NCI-H1105 (cell line): ENCODE measurements around the gene RAP1A.
A peak's percentile ranks its signal among the peaks of the same experiment; 100 is the strongest.
"Not testable (repeated sequence)": the region's sequence is repeated elsewhere in the genome, so short reads cannot be mapped to it uniquely, and the experiment has no call there.

Experiments
- DNase-seq: peaks from one replicate; lab custom pipeline; 2025; lab: John Stamatoyannopoulos, UW

The RAP1A gene

DNA sequence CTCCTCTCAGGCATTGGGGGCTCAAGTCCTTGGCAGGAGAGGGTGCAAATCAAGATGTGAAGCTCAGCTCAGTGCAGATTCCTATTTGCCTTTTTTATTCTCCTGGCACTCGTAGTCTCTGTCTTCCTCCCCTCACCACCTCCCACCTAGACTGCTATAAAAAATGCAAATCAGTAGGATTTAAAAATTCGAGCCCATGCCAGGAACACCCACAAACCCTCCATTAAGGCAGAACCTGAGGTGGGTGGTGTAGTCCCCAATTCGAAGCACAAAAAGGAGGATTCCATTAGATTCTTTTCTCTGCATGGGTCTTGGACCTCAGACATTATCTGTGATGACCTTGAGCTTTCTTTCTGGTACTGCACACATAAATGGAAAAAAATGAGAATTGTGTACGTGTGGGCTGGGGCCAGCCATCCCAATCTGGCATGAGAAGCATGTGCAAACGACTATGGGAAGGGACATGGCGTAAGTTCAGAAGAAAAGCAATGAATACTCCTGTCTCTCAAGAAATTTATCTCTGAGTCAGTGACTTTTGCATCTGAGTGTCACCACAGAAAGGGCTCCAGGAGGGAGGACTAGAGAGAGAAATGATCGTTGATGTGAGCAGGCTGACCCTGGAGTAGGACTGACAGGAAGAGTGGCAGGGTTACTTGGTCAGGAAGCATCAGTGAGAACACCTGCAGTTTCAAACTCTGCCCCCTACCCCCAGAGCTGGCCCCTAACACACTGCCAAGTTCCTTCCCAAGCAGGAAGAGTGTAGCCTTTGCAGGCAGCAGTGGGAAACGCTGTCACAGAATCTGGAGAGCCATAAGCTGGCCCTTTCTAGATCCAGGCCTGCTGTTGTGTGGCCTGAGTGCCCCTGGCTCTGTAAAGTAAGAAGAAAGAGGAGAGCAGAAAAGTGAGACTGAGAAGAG lies 117.9 kb downstream of the RAP1A start:
- DNase-seq, result no peak

DNA sequence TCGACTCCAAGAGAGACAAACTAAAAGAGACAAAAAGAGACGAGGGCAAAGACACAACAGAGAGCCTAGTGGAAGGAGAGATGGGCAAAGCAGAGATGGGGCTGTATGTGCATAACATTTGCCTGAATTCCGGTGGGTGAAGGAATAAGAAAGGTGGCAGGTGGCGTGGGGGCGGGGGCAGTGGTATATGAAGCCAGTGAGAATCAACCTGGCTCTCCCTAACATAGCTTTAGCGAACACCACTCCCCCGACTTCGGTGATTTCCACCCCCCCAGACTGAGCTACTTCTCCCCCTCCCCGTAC lies 118.5 kb downstream of the RAP1A start:
- DNase-seq, result peak; percentile 63

DNA sequence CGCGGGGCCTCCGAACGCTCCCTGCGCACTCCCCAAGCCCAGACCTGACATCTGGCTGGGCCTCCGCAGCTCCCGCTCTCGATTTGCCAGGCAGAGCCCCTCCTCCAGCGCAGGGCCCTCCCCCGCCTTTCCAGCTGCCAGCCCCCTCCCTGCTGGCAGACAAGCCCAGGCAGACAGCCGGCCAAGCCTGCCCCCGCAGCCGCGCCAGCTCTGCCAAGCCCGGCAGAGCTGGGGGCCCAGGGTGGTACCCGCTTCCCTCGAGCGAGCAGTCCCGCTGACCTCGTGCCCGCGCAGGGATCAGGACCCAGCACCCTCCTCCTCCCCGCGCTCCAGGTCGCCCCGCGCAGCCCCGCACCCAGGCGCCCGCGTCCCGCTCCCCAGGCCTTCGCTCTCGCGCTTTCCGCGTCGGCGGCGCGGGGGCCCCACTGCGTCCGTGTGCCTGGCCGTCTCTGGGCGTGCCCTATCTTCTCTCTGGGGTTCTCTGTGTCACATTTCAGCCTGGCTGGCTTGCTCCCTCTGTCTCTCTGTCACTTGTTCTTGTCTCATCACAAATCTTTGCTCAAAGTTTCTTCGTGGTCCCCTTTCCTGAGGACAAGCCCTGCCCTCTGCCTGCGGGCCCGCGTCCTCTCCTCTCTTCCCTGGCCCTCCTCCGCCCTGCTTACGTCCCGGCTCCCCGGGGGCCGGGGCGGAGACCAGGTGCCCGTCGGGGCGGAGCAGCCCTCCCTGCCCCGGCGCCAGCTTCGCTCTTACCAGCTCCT lies 119.0 kb downstream of the RAP1A start:
- DNase-seq, result peak; percentile 84

DNA sequence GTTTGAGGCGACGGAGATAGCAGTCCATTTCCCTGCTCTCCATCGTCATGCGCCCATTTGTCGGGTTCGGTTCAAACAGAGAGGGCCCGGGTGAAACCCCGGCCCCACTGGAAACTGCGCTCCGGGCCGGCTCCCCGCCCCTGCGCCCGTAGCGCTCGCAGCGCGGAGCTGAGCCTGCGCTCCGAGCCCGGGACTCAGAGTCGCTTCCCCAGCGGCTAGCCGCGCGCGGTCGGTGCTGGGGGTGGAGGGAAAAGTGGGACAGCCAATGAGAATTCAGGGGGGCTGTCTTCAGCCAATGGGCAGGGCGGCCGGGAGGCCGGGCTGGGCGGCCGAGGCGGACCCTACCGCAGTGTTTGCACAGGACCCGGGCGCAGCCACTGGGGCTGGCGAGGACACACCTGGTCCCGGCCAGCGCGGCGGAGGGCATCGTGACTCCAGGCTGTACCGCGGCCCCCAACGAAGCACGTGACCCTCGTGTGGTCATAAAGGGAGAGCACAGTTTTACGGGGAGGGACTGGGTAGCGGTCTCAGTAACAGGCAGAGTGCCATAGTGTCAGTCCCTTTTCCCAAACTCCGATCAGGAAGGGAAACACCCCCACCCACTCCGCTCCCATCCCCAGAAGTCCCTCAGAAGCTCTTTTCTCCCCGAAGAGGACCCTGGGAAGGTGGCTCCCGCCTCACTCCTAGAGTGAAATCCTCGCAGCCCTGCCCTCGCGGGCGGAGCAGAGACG lies 119.8 kb downstream of the RAP1A start, which contains the start of gene INKA2:
Gene INKA2, minus strand, starts transcription at position 202 of the 731 bp plus-strand sequence. Its CDS starts 153 bp downstream, at position 49.
- DNase-seq, result peak; percentile 89

DNA sequence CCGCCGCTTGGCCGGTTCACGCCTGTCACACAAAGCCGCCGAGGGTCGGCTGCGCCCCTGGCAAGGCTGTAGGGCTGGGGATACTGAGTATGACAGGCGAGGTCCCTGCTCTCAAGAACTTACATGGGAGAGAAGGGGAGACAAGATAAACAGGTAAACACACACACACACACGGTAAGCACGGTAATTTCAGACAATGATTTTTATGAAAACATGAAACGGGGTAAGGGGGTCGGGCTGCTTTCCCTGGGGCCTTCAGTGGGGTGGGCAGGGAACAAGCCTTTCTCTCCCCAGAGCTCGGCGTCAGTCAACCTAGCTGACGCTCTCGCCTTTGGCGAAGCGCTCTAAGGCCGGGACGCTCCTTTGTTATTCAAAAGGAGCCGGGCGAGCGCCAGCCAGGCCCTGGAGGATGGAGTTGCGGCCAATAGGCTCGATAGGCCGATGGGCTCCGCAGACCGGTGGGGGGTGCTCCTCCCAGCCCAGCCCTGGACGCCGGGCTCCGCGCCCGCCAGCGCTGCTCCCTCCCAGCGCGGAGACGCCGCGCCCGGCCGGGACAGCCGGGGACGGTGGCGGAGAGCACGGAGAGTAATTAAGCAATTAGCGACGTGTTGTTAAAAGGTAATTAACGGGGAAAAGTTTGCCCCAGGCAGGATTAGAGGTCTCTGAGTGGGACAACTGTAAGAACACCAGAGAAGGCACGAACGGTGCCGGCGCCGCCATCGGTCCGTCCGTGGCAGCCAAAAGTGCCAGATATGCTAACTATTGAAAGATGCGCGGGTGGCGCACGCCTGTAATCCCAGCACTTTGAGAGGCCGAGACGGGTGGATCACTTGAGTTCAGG lies 120.6 kb downstream of the RAP1A start:
- peak; percentile 46 for DNase-seq

DNA sequence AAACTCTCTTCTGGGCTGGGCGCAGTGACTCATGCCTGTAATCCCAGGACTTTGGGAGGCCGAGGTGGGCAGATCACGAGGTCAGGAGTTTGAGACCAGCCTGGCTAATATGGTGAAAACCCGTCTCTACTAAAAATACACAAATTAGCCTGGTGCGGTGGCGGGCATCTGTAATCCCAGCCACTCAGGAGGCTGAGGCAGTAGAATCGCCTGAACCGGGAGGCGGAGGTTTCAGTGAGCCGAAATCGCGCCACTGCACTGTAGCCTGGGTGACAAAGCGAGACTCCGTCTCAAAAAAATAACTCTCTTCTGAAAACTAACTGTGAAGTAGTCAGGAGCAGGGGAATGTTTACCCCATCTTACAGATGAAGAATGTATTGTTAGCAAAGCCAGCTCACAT lies 122.7 kb downstream of the RAP1A start:
- not testable (repeated sequence) for DNase-seq

DNA sequence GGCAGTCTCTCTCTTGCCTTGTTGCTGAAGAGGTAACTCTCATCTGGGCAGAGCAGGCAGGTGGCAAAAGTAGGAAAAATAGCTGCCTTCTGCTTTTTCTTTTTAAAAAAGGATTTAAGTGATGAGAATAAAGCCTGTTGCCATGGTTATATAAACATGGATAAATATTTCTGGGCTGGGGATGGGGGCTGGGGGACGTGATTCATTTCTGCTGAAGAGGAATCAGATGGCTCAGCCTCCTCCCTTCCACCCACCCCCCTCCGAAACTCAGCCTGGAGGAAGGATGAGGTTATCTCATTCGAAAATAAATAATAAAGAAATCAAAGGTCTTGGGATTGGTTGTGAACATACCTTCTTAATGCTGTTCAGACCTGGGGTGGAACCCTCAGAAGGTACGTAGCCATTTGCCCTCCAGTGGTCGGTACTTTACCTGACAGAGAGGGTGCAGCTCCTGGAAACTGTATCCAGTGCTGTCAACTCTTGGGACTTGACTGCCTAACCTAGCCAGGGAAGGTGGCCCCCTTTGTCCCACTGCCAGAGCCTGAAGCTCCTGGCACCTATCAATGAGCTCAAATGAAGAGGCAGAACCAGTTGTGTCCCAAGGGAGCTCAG lies 123.5 kb downstream of the RAP1A start:
- no peak for DNase-seq

DNA sequence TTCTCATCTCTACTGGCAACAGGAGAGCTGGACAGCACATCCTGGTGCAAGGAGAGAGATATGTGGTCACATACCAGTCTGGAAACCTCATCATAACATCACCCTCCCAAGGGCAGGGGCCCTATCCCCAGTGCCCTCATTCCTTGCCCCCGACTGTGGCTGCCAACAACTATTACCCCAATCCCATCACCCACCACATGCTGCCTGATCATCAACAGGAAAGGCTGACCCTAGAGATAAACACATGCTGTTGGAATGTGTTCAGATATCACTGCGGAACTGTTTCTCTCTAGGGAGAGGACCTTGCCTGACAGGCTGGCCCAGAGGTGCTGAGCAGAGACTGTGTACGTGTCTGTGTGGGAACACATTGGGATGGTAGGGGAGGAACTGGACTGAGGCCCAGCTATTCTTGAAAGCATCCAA lies 124.1 kb downstream of the RAP1A start:
- no peak for DNase-seq

DNA sequence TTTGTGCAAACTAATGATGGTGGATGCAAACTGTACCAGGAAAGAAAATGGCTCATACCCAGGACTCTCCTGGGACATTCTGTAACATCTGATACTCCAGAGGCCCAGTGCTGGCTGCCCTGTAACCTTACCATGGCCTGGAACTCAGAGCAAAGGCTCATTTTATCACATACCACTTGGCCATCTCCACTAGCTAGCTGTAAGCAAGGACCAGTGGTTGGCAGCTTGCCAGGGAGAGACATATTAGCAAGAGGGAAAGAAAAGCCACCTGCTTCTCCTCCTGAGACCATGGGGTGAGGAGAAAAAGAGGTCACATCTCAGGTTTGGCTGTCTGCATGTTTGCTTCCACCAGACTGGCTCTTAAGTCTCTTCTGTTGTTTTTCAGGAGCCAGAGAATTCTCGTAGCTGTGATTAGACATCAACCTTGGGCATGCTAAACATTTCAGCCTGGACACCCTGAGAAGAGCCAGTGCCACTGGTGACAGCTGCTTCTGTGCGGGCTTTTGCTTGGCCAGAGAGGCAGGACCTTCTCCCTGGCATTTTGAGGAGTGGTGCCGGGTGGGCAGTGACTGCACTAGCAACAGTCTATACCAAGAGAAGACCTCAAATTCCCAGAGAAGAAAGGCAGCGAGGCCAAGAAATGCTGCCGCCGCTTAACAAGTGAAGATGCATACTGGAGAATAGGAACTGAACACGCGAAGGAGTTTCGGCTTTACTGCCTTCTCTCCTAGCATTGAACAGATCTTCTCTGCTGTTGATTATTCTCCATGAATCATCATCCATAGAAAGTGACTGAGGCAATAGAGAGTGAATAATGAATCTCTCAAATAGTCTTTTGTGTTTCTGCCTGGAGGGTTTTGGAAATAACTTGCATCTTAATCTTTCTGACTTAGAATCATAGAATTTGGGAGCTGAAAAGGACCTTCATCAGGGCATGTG lies 126.4 kb downstream of the RAP1A start:
- DNase-seq, result peak; percentile 19

DNA sequence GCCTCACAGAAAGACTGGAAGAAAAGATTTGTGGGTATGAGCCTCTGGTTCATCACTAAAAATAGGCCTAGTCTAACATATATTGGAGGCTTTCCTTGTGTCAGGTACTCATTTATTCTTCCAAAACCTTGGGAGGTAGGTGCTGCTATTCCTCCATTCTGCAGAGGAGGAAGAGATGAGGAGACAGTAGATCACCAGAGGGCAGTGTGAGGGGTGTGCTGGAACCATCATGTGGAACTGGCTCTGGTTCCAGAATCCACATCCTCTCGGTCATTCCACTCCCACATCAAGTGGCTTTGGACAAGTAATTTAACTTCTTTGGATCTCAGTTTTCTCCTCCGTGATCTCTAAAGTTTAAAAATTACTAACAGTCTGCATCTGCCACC lies 127.0 kb downstream of the RAP1A start:
- no peak for DNase-seq

DNA sequence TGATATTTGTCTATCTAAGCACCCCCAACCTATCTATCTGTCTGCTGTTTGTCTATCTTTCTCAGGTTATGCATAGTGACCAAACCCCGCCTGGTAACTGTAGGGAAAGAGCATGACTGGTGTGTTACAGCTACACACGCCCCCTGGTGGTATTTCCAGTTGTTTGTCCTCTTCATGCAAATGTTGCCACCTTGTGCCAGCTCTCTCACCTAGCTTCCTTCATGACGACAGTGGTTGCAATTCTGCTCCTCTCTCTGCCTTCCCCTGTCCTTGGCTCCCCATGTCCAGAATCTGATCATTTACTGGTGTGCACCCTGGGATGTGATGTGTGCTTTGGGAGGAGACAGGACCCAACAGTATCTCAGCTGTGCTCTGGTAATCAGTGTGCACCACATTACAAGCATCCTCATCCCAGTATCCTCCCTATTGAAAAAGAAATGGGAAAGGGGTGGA lies 127.7 kb downstream of the RAP1A start:
- peak; percentile 19 for DNase-seq

DNA sequence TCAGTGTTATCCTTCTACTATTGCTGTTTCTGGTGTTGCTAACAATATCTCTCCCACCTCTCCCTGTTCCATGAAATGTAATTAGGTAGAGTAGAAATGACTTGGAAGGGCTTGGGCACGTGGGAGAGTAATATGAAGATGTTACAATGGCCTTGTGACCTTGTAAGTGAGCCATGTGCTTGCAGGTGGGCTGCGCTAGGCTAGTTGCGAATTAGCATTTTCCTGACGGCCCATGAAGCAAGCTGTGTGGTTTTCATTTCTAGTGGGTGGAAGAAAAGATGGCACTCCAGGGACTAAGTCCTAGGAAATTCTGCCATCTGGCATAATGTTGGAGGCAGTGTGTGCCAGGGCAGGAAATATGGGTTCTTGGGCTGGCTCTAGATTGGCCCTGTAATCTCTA lies 128.4 kb downstream of the RAP1A start:
- no peak for DNase-seq

DNA sequence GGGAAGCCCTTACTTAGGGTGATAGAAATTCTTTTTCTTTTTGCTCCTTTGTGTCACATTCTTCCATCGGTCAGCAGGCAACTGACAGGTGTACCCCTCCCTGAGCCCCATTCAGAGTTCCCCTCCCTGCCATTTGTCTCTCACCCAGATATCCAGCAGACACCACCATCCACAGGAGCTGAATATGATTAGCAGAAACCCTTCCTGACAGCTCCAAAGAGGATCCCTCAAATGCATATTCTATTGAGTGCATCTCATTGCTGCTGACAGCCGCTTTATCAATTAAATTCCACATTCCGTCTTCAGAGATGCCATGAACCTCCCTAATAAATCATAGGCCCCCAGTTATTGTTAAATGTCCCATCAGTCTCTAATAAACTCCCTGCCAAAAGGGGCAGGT lies 130.0 kb downstream of the RAP1A start:
- no peak for DNase-seq

DNA sequence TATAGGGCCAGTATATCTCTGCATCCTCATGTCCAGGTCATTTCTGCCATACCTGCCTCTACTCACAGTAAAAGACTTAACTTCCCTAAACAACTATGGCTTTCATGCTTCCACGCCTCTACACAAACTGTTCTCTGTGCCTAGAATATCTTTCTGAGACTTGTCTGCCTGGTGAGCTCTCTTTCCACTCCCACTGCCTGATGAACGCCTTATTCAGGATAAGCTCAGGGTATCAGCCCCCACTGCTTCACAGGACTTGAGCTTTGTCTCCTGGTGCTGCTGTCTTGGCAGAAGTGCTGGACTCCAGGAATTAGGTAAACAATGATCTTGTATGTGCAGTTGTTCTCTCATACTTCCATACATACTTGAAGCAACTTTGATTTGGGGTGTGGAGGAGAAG lies 131.3 kb downstream of the RAP1A start:
- DNase-seq, result no peak

DNA sequence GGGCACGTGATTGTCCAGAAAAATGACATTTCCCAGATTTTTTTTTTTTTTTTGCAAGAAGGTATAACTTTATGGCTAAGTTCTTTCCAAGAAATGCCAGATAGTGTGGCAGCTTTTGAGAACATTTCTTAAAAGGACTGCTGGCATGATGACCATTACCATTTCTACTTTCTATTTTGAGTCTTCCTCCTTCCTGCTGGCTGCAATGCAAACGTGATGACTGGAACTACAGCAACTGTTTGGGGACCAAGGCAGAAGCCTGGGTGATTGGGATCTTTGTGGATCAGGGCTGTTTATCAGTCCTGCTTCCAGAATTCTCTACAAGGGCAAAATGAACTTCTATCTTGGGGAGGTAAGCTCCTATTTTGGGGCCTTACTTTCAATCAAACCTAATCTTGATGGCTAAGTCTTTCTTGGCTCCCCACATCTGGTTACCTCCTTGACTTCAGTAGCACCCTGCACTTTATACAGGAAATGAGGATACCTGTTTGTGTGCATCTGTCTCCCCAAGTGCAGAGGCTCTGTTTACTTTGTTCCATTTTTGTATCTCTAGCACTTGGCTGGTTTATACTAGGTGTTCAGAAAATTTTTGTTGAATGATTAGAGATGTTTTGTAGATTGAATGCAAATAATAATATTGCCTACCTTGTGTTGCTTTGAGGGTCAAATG lies 132.5 kb downstream of the RAP1A start:
- DNase-seq, result no peak

DNA sequence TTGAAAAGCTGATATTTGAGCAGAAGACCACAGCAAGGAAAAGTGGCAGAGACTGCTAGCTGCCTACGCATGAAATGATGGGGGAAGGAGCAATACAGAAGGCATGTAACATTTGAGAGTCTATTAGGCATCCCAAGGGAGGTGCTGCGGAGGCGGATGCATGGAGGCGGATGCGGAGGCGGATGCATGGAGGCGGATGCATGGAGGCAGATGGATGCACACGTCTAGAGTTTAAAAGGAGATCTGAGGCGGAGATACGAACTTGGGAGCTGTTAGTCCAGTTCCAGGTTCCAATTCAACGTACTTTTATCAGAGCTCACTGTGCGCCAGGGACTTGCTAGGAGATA lies 135.4 kb downstream of the RAP1A start:
- peak; percentile 50 for DNase-seq

DNA sequence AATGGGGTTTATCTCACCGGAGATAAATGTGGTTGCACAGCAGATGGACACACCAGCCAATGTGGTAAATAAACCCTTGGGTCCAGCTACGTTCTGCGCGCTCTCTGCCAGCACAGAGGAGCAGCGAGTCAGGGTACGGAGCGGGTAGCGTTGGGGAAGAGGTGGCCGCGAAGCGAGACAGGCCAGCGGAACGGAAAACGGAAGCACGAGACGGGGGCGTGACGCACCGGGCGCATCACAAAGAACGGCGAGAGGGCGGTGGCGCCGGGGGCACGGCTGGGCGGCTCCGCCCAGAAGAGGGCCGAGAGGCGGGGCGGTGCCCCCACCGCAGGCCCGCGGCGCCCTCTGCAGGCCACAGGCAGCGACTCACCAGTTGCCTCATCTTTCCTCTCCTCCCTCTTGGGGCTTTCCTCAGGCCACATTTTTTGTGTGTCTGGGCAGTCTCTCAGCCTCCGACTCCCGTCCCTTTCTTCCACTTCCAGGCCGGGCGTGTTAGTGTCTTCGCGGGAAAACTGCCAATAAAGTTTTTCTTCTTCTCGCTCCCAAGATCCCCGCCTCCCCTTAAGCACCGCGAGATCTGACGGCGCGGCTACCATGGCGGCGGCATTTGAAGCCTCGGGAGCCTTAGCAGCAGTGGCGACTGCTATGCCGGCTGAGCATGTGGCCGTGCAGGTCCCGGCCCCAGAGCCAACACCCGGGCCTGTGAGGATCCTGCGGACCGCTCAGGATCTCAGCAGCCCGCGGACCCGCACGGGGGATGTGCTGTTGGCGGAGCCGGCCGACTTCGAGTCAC lies 135.9 kb downstream of the RAP1A start, which contains the start of gene DDX20:
Gene DDX20, plus strand, starts transcription at position 571 of the 793 bp plus-strand sequence. Its CDS starts 24 bp downstream, at position 595.
- peak; percentile 97 for DNase-seq

DNA sequence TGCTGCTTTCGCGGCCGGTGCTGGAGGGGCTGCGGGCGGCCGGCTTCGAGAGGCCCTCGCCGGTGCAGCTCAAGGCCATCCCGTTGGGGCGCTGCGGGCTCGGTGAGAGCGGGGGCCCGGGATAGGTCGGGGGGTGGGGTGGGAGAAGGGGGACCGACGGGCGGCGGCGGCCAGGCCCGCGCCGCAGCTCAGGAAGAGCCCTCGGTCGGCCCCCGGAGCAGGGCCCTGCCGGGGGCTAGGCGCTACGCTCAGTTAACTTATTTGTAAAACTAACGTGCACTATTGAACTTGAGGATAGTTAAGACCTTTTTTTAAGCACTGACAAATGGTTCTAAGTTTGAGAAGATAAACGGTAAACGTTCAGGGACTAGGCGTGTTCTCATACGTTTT lies 136.5 kb downstream of the RAP1A start:
- DNase-seq, result no peak

DNA sequence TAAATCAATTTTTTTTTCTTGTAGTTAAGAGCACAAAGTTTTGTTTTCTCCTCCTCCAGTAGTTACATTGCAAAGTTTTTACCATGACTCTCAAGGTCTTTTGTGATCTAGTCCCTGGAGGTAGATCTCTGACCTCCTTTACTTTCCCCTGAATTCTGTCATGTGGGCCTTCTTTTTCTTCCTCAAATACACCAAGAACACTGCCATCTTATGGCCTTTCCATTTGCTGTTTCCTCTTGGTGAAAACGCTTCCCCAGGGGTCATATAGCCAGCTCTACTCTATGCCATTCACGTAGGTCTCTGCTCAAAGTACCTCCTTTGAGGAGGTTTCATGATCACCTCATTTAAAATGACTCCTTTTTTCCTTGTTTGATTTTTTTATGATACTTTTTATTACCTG lies 138.8 kb downstream of the RAP1A start:
- no peak for DNase-seq
